ENCODE data around the gene GLDN. TPM values are rescaled to one million over a fixed set of nuclear protein-coding genes. Genes with fewer than 3 reads are reported as not detected.

Gene GLDN
- total RNA-seq, 1 experiment from 2014 or later, result not detected

Other genes starting within 250 kb of the GLDN start
- gene TNFAIP8L3, start 246.7 kb upstream of the GLDN start, total RNA-seq (2014; rRNA removed; shearing (Covaris generic); ENCODE audit: low replicate concordance), result 0.14 TPM in 1 of 2 replicates, not detected in the other
- gene CYP19A1, start 3.1 kb upstream of the GLDN start, total RNA-seq (2014; rRNA removed; shearing (Covaris generic); ENCODE audit: low replicate concordance), result not detected in 2 replicates